Stimulated activated CD8-positive, alpha-beta memory T cell treated with anti-CD3 and anti-CD28 coated beads, Interleukin-15, amount 100 ng/mL, for 4 hours (primary cell): ENCODE results near the gene UBE2F.
"Not testable (repeated sequence)": the region's sequence is repeated elsewhere in the genome, so short reads cannot be mapped to it uniquely, and the experiment has no call there.

ENCODE experiments used
- DNase-seq, 2 donors: peaks; one replicate each; pipeline ENCODE4 v3.0.0-alpha.2; 2020; ENCODE audit warnings: low read depth in 2 of 2

UBE2F gene

GRCh38 chr2:238019962-238020361 lies 53.1 kb downstream of the UBE2F start:
- DNase-seq: no peak

GRCh38 chr2:238020816-238021215 lies 54.0 kb downstream of the UBE2F start:
- DNase-seq: no peak

GRCh38 chr2:238021327-238021726 lies 54.5 kb downstream of the UBE2F start:
- DNase-seq: no peak

- DNase-seq: no peak
Measured at GRCh38 chr2:238022594-238023157, 55.9 kb downstream of the UBE2F start.

- DNase-seq: no peak
Measured at GRCh38 chr2:238023608-238024007, 56.8 kb downstream of the UBE2F start.

GRCh38 chr2:238024986-238025385 lies 58.2 kb downstream of the UBE2F start:
- DNase-seq: no peak

GRCh38 chr2:238025741-238026360 lies 59.0 kb downstream of the UBE2F start:
- DNase-seq: no peak

GRCh38 chr2:238027058-238027457 lies 60.2 kb downstream of the UBE2F start:
- DNase-seq: no peak

- no peak for DNase-seq
Measured at GRCh38 chr2:238027591-238028415, 61.0 kb downstream of the UBE2F start.

GRCh38 chr2:238029853-238030252 lies 63.0 kb downstream of the UBE2F start:
- DNase-seq: no peak

- DNase-seq: no peak
Measured at GRCh38 chr2:238030422-238031155, 63.8 kb downstream of the UBE2F start.

- no peak for DNase-seq
Measured at GRCh38 chr2:238031751-238032150, 64.9 kb downstream of the UBE2F start.

GRCh38 chr2:238032755-238033337 lies 66.0 kb downstream of the UBE2F start:
- DNase-seq: no peak

GRCh38 chr2:238033991-238034390 lies 67.2 kb downstream of the UBE2F start:
- DNase-seq: not testable (repeated sequence)

GRCh38 chr2:238038203-238038602 lies 71.4 kb downstream of the UBE2F start:
- DNase-seq: no peak

- no peak for DNase-seq
Measured at GRCh38 chr2:238039151-238039550, 72.3 kb downstream of the UBE2F start.

- DNase-seq: no peak
Measured at GRCh38 chr2:238039985-238040384, 73.2 kb downstream of the UBE2F start.

- DNase-seq: no peak
Measured at GRCh38 chr2:238040918-238041317, 74.1 kb downstream of the UBE2F start.

GRCh38 chr2:238042090-238042489 lies 75.3 kb downstream of the UBE2F start:
- DNase-seq: no peak

GRCh38 chr2:238042849-238043584 lies 76.2 kb downstream of the UBE2F start:
- no peak for DNase-seq

- DNase-seq: no peak
Measured at GRCh38 chr2:238043851-238044250, 77.0 kb downstream of the UBE2F start.
